ENCODE measurements around the gene CENPV.
A peak's percentile ranks its signal among the peaks of the same experiment; 100 is the strongest.
"Not testable (repeated sequence)": the region's sequence is repeated elsewhere in the genome, so short reads cannot be mapped to it uniquely, and the experiment has no call there.

CENPV gene

GRCh38 chr17:16353317-16354174 is at the start of gene CENPV:
CENPV (minus strand) TSS chr17:16353469; CDS start chr17:16353436, 33 bp downstream.
- peak; percentile 43 to 44 for DNase-seq (ENCODE audit: low read depth in 2 of 2)

GRCh38 chr17:16398270-16399267 is 45.3 kb upstream of the CENPV start:
- no peak for DNase-seq (ENCODE audit: low read depth in 2 of 2)

GRCh38 chr17:16396693-16397092 is 43.4 kb upstream of the CENPV start:
- DNase-seq (ENCODE audit: low read depth in 2 of 2): not testable (repeated sequence)

- not testable (repeated sequence) for DNase-seq (ENCODE audit: low read depth in 2 of 2)
Measured at GRCh38 chr17:16395887-16396286, 42.6 kb upstream of the CENPV start.

- DNase-seq (ENCODE audit: low read depth in 2 of 2): not testable (repeated sequence)
Measured at GRCh38 chr17:16392491-16392890, 39.2 kb upstream of the CENPV start.

- DNase-seq (ENCODE audit: low read depth in 2 of 2): no peak
Measured at GRCh38 chr17:16391451-16391850, 38.2 kb upstream of the CENPV start.

DNA sequence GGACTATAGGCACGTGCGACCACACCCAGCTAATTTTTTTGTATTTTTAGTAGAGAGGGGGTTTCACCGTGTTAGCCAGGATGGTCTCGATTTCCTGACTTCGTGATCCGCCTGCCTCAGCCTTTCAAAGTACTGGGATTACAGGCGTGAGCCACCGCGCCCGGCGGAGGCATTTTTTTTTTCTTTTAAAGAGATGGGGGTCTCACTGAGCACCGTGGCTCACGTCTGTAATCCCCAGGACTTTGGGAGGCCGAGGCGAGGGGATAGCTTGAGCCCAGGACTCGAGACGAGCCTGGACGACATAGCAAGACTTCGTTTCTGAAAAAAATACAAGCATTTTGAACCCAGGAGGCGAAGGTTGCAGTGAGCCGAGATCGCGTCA is 32.8 kb upstream of the CENPV start:
- DNase-seq (ENCODE audit: low read depth in 2 of 2): not testable (repeated sequence)

DNA sequence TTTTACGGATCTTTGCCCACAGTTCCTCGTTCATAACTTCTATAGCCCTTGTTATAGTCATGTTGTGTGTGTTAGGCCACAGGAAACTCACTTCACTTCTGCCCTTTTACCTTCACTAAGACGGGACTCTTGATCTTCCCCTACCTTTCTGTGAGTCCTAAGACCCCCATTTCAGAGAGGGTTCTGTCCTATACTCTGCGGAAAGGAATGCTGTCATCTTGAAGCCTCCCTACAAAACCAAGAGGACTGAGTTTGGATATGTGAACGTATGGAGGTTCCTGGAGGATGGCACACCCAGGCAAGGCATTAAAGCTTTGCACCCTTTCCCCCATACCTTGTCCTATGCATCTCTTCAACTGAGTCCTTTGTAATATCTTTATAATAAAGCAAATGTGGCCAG is 31.3 kb upstream of the CENPV start:
- DNase-seq (ENCODE audit: low read depth in 2 of 2): no peak

GRCh38 chr17:16383772-16384287 is 30.6 kb upstream of the CENPV start:
- no peak for DNase-seq (ENCODE audit: low read depth in 2 of 2)

DNA sequence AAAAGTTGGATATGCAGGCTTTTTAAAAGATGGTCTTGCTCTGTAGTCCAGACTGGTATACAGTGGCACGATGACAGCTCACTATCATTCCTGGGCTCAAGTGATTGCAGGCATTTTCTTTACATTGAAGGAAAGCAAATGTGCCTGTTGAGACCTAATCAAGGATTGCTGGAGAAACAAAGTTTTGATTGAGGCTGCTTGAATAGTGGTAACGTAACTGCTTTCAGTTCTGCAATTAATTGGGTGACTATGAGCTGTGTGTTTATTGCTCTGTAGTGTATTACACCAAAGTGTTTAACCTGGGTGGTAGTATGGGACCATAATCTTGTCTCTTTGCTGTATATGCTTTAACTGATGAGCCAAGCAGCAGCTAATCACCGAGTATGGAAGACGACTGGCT is 29.9 kb upstream of the CENPV start:
- no peak for DNase-seq (ENCODE audit: low read depth in 2 of 2)

GRCh38 chr17:16381496-16381820 is 28.2 kb upstream of the CENPV start:
- peak; percentile 22 to 30 for DNase-seq (ENCODE audit: low read depth in 2 of 2)

DNA sequence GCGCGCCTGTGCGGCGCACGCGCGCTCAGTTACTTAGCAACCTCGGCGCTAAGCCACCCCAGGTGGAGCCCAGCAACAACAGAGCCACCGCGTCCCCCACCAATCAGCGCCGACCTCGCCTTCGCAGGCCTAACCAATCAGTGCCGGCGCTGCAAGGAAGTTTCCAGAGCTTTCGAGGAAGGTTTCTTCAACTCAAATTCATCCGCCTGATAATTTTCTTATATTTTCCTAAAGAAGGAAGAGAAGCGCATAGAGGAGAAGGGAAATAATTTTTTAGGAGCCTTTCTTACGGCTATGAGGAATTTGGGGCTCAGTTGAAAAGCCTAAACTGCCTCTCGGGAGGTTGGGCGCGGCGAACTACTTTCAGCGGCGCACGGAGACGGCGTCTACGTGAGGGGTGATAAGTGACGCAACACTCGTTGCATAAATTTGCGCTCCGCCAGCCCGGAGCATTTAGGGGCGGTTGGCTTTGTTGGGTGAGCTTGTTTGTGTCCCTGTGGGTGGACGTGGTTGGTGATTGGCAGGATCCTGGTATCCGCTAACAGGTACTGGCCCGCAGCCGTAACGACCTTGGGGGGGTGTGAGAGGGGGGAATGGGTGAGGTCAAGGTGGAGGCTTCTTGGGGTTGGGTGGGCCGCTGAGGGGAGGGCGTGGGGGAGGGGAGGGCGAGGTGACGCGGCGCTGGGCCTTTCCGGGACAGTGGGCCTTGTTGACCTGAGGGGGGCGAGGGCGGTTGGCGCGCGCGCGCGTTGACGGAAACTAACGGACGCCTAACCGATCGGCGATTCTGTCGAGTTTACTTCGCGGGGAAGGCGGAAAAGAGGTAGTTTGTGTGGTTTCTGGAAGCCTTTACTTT is 27.6 kb upstream of the CENPV start, which contains the start of gene UBB:
Gene UBB (plus strand): TSS at position 452 of the 856 bp plus-strand sequence. CDS start 817 bp downstream, outside the sequence.
- peak; percentile 88 to 92 for DNase-seq (ENCODE audit: low read depth in 2 of 2)

GRCh38 chr17:16379654-16380053 is 26.4 kb upstream of the CENPV start:
- no peak for DNase-seq (ENCODE audit: low read depth in 2 of 2)

DNA sequence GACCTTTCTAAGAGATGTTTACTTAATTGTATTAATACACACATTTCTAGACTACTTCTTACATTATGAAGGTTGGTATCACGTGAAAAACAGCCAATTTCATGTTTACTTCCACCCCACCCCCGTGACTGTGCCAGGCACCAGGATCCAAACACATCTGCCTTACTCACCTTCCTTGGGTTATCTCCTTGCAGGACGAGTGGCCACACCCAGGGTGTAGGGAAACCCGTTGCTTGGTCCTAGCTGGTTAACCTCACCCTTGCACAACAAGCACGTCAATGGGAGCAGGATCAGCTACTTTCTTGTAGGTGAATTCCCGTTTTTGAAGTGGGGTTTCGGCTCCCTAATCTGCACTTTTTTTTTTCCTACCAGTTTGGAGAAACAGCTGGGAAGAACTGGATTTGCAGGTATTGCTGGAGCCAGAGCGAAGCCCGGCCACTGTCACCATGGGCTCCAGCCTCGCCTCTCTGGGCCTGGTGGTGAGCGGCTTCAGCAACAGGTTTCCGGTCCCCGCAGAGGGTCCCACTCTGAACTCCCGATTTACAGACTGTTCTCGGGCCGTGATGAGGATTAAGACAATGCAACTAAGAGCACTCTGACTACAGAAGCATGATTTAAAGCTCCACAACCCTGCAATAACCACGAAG is 25.5 kb upstream of the CENPV start:
- no peak for DNase-seq (ENCODE audit: low read depth in 2 of 2)

- no peak for DNase-seq (ENCODE audit: low read depth in 2 of 2)
Measured at GRCh38 chr17:16377941-16378341, 24.7 kb upstream of the CENPV start.

DNA sequence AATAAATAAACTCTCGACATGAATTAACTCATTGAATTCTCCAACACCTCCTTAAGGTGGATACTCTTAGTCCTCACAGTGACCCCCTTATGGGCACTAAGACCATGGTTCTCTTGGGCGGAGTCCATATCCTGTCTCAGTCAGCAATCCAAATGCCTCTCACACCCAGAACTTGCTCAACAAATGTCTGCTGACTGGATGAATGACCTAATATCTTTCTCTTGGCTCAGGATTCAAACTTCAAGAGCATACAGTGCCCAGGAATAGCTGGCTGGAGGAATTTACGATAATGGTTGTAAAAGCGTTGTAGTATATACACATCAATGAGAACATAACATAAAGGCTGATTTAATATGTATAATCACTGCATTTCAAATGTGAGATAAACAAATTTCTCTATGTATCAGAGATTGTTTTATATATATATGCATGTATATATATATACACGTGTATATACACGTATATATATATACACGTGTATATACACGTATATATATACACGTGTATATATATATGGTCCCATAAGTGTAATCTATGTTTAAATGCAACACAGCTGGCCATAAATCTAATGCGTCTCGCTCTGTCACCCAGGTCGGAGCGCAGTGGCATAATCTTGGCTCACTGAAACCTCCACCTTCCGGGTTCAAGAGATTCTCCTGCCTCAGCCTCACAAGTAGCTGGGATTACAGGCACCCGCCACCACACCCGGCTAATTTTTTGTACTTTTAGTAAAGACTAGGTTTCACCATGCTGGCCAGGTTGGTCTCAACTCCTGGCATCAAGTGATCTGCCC is 21.1 kb upstream of the CENPV start:
- DNase-seq (ENCODE audit: low read depth in 2 of 2): no peak

DNA sequence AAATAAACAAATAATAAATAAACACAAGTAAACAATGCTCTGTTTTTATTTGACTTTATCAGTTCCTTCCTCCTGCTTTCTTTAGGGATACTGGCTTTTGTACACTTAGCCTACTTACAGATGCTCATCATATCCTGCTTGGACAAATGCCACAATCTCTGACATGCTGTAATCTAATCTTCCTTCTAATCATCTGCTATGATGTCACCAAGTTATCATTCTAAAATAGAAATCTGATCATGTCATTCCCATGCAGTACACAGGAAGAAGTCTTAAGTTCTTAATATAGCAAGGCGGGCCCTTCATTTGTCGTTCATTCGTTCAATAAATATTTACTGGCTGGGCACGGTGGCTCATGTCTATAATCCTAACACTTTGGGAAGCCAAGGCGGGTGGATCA is 18.5 kb upstream of the CENPV start:
- DNase-seq (ENCODE audit: low read depth in 2 of 2): no peak

GRCh38 chr17:16364625-16365024 is 11.4 kb upstream of the CENPV start:
- DNase-seq (ENCODE audit: low read depth in 2 of 2): no peak

DNA sequence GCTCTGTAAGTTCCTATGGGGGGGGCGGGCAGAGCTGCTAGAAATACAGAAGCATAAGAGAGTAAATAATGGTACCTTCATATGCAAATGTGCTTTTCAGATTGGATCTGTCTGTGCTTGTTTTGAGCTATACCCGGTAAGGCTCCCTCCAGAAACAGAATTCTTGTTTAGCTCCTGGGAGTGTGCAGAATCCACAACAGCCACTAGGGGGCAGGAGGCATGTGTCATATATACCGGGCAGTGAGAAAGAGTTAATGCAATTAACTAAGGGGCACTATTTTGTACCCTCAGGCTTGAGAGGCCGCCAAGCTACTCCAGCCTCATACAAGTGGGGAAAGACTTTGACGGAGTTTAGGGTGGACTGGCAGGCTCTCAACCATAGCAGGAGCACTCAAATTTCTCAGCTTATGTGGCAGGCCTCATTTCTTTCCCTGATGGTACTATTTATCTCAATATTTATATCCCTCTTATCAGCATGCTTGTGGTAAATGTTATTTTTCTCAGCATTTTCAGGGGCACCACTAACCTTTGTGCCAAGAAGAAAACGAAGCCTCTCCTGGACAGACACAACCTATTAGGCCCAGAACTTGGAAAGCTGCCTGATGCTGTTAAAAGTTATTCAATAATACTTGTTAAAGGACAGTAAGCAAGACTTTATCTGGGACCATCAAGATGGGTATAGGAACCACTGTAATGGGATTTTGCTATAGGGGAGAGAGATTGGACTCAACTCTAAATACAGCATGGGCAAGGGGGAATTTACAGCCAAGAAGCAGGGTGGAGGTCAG is 10.7 kb upstream of the CENPV start:
- peak; percentile 73 to 74 for DNase-seq (ENCODE audit: low read depth in 2 of 2)

Measured in stimulated activated CD4-positive, alpha-beta T cell treated with anti-CD3 and anti-CD28 coated beads, Interleukin-4, amount 100 ng/mL, for 48 hours (primary cell).